SK-MEL-5 (cell line): ENCODE measurements around the gene DUSP1. TPM values are rescaled to one million over a fixed set of nuclear protein-coding genes. Genes with fewer than 3 reads are reported as not detected.

Source experiments
- DNase-seq: peaks from one replicate; pipeline ENCODE4 v3.0.0-alpha.2; 2016; ENCODE audit warnings: low read depth, low spot score
- in situ Hi-C: cut with HindIII; loops from 2 replicates; pipeline ENCODE4 v1.10.0; 2016; ENCODE audit warnings: low sequenced_read_pairs, high pct_unique_total_duplicates, low pct_unique_long_range_greater_than_20kb
- total RNA-seq: library from RNA; depleted of rRNA; stranded (reverse); fragments of >200 nt; shearing (Covaris generic); gene quantifications from 2 replicates; pipeline ENCODE4 v1.2.3, GENCODE V29; 2014

The DUSP1 gene
- total RNA-seq, 1 experiment from 2014 or later = 10.9 TPM

DNA sequence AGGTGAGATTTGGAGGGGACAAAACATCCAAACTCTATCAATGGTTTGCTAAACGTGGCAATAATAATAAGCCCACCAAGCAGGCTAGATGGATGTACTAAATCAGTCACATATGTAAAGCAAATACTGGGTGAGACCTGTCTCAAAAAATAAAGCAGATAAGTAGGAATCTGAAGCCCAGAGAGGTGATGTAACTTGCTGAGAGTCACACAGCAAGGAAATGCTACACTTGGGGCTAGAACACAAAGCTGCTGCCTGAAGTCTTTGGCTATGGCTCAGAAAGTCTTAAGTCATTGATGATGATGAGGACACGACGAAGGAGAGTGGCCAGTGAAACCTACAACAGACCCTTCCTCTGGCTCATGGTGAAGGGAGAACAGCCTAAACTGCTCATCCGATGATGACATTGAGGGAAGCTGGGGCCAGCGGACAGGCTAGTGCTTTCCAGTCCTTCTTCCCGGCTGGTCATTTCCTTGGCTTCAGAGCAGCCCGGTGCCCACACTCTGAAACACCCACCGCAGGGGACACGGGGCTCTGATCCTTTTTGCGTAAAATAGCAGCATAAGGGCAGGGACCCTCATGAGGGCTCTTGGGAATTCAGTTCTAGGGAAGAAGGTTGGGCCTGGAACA lies 14.1 kb downstream of the DUSP1 start:
- DNase-seq = no peak
- in situ Hi-C loops = no loop called here

DNA sequence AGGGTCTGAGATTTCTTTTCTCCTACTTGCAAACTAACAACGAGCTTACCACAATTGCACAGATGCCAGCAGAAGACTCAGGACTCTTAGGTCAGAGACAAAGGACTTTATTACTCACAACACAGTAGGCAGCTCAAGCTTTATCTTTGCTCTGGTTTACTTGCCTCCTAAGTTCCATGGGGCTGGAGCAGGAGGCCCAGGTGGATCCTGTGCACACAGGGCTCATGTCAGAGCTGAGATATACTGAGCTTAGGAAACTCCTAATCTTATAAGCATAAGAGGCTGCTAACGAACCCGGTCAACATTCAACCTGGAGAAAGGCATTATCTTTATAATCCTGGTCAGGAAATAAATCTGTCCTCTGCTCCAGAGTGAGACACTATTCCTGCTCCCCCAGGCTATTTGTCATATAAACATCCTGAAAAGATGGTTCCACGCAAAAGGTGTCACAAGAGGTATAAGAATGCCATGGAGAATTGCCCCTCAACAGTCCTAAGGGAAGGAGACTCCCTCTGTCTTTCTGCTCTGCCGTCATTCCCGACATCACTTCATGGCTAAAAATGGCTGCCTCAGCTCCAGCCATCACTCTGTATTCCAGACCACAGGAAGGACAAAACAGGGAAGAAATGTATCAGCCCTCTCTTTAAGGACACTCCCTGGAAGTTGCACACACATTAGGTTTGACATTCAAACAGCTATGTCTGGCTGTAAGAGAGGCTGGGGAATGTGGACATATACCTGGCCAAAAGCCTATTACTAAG lies 16.2 kb downstream of the DUSP1 start:
- DNase-seq = no peak
- in situ Hi-C loops = no loop called here

- in situ Hi-C loops = no loop called here
These were observed 17.9 kb downstream of the DUSP1 start for GRCh38 chr5:172753101-172753500.

GRCh38 chr5:172751761-172752510 lies 19.1 kb downstream of the DUSP1 start:
- no peak for DNase-seq
- in situ Hi-C loops = no loop called here

More at GRCh38 chr5:172753101-172753500, 17.9 kb downstream of the DUSP1 start:
- no peak for DNase-seq

GRCh38 chr5:172749881-172750633 lies 20.9 kb downstream of the DUSP1 start:
- no peak for DNase-seq
- in situ Hi-C loops = no loop called here

DNA sequence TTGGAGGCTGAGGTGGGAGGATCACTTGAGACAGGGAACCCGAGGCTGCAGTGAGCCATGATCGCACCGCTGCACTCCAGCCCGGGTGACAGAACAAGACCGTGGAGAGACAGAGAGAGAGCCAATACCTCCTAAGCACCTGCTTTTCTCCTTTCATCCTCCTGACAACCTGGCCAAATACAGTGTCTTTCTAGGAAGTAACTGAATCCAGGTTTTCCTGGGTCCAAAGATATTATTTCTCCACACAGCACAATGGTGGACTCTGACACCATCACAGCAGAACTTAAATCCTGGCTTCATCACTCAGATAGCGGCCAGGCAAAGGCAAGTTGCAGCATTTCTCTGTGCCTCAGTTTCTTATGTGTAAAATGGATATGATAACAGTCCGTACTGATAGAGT lies 21.9 kb downstream of the DUSP1 start:
- in situ Hi-C loops = no loop called here

GRCh38 chr5:172748341-172748843 lies 22.6 kb downstream of the DUSP1 start:
- DNase-seq = no peak
- in situ Hi-C loops = no loop called here

More for the DNA sequence above, 21.9 kb downstream of the DUSP1 start:
- no peak for DNase-seq

GRCh38 chr5:172747471-172747870 lies 23.5 kb downstream of the DUSP1 start:
- in situ Hi-C loops = no loop called here
- no peak for DNase-seq

GRCh38 chr5:172746725-172747124 lies 24.3 kb downstream of the DUSP1 start:
- no peak for DNase-seq
- in situ Hi-C loops = no loop called here

- in situ Hi-C loops = no loop called here
- DNase-seq = no peak
These were observed 25.2 kb downstream of the DUSP1 start for GRCh38 chr5:172745838-172746237.

DNA sequence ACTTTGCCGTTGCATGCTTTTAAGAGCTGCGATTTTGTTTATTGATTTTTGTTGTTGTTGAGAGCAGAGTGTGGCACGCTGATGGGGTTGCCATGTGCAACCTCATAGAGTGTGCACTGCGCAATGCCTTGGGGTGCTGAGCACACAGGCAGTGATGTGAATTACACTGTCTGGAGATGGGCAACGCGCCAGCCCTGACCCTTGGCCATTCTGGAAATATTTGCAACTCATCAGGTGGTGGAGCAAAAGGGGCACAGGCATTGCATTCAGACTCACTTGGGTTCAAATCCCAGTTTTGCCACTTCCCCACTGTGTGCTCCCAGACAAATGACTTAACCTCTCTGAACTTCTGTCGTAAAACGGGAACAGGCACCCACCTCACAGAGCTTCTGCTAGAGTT lies 25.6 kb downstream of the DUSP1 start:
- DNase-seq = no peak
- in situ Hi-C loops = no loop called here

- in situ Hi-C loops = no loop called here
- no peak for DNase-seq
These were observed 26.6 kb downstream of the DUSP1 start for GRCh38 chr5:172744123-172745104.

- in situ Hi-C loops = no loop called here
- DNase-seq = no peak
These were observed 27.7 kb downstream of the DUSP1 start for GRCh38 chr5:172743112-172743959.

GRCh38 chr5:172741206-172741582 lies 29.8 kb downstream of the DUSP1 start:
- no peak for DNase-seq
- in situ Hi-C loops = no loop called here

DNA sequence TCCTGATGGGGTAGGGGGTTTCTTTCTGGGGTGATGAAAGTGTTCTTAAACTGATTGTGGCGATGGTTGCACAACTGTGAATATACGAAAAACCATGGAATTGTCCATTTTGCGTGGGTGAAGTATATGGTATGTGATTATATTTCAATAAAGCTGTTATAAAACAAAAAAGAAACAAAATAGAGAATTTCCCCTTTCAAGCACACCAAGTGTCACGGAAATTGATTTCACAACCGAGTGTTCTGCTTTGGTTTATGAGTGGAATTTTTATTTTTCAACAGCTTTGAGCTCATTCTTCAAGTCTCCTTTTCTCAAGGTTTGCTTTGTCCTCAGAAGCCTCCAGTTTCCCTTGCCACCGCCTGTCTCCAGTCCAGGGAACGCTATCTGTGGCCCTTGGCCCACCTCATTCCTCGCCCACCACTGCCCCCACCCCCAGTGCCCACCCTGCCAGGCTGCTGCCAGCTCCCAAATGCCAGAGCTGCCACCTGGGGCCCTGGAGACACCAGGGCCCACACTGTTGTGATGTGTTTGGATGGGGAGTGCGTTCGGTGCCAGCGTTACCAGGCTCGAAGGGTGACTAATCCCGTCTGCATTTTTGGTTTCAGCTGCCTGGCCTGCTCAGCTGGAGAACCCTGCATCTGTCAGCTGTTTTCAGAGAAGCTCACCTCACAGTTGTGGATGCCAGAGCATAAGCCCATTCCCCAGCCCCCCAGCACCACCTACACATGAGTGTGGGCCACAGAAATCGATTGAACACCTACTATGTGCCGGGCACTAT lies 30.4 kb downstream of the DUSP1 start:
- in situ Hi-C loops = no loop called here
- DNase-seq = no peak
